ENCODE results near the gene TUBGCP5.
"Not testable (repeated sequence)": the region's sequence is repeated elsewhere in the genome, so short reads cannot be mapped to it uniquely, and the experiment has no call there.

TUBGCP5 gene

GRCh38 chr15:23039143-23039916, at the start of gene TUBGCP5:
Gene TUBGCP5, minus strand, starts transcription at chr15:23039569. Its CDS starts 26 bp downstream, at chr15:23039543.
- H3K4me3 ChIP-seq (ENCODE audit: low read depth, low read length), result peak within 1 kb of the TSS; percentile 71
- DNase-seq (ENCODE audit: low read depth), result peak; percentile 95

GRCh38 chr15:23083115-23083514, 43.7 kb upstream of the TUBGCP5 start:
- no peak for DNase-seq (ENCODE audit: low read depth)
- H3K4me3 ChIP-seq (ENCODE audit: low read depth, low read length), result no peak overlapping the region

GRCh38 chr15:23081996-23082737, 42.8 kb upstream of the TUBGCP5 start:
- not testable (repeated sequence) for H3K4me3 ChIP-seq (ENCODE audit: low read depth, low read length); DNase-seq (ENCODE audit: low read depth)

GRCh38 chr15:23081271-23081670, 41.9 kb upstream of the TUBGCP5 start:
- DNase-seq (ENCODE audit: low read depth), result no peak
- H3K4me3 ChIP-seq (ENCODE audit: low read depth, low read length), result no peak overlapping the region

GRCh38 chr15:23079766-23080165, 40.4 kb upstream of the TUBGCP5 start:
- H3K4me3 ChIP-seq (ENCODE audit: low read depth, low read length), result no peak overlapping the region
- DNase-seq (ENCODE audit: low read depth), result no peak

- H3K4me3 ChIP-seq (ENCODE audit: low read depth, low read length), result no peak overlapping the region
- no peak for DNase-seq (ENCODE audit: low read depth)
Observed at GRCh38 chr15:23075927-23076326, 36.6 kb upstream of the TUBGCP5 start.

- H3K4me3 ChIP-seq (ENCODE audit: low read depth, low read length), result no peak overlapping the region
- no peak for DNase-seq (ENCODE audit: low read depth)
Observed at GRCh38 chr15:23074684-23075083, 35.3 kb upstream of the TUBGCP5 start.

GRCh38 chr15:23073890-23074646, 34.7 kb upstream of the TUBGCP5 start:
- no peak overlapping the region for H3K4me3 ChIP-seq (ENCODE audit: low read depth, low read length)
- DNase-seq (ENCODE audit: low read depth), result no peak

GRCh38 chr15:23072633-23073032, 33.3 kb upstream of the TUBGCP5 start:
- no peak for DNase-seq (ENCODE audit: low read depth)
- no peak overlapping the region for H3K4me3 ChIP-seq (ENCODE audit: low read depth, low read length)

GRCh38 chr15:23069496-23070166, 30.3 kb upstream of the TUBGCP5 start:
- H3K4me3 ChIP-seq (ENCODE audit: low read depth, low read length), result no peak overlapping the region
- DNase-seq (ENCODE audit: low read depth), result no peak

- DNase-seq (ENCODE audit: low read depth), result no peak
- H3K4me3 ChIP-seq (ENCODE audit: low read depth, low read length), result no peak overlapping the region
Observed at GRCh38 chr15:23067416-23067815, 28.0 kb upstream of the TUBGCP5 start.

- no peak for DNase-seq (ENCODE audit: low read depth)
- H3K4me3 ChIP-seq (ENCODE audit: low read depth, low read length), result no peak overlapping the region
Observed at GRCh38 chr15:23065836-23066235, 26.5 kb upstream of the TUBGCP5 start.

- no peak for DNase-seq (ENCODE audit: low read depth)
- H3K4me3 ChIP-seq (ENCODE audit: low read depth, low read length), result no peak overlapping the region
Observed at GRCh38 chr15:23064156-23064555, 24.8 kb upstream of the TUBGCP5 start.

GRCh38 chr15:23057707-23058106, 18.3 kb upstream of the TUBGCP5 start:
- DNase-seq (ENCODE audit: low read depth), result no peak

GRCh38 chr15:23055316-23055715, 15.9 kb upstream of the TUBGCP5 start:
- H3K4me3 ChIP-seq (ENCODE audit: low read depth, low read length), result no peak overlapping the region

More at GRCh38 chr15:23057707-23058106, 18.3 kb upstream of the TUBGCP5 start:
- H3K4me3 ChIP-seq (ENCODE audit: low read depth, low read length), result no peak overlapping the region

GRCh38 chr15:23052522-23052921, 13.2 kb upstream of the TUBGCP5 start:
- DNase-seq (ENCODE audit: low read depth), result no peak
- no peak overlapping the region for H3K4me3 ChIP-seq (ENCODE audit: low read depth, low read length)

More at GRCh38 chr15:23055316-23055715, 15.9 kb upstream of the TUBGCP5 start:
- no peak for DNase-seq (ENCODE audit: low read depth)

- H3K4me3 ChIP-seq (ENCODE audit: low read depth, low read length), result no peak overlapping the region
- DNase-seq (ENCODE audit: low read depth), result no peak
Observed at GRCh38 chr15:23050708-23051107, 11.3 kb upstream of the TUBGCP5 start.

GRCh38 chr15:23049984-23050628, 10.7 kb upstream of the TUBGCP5 start:
- DNase-seq (ENCODE audit: low read depth), result no peak
- H3K4me3 ChIP-seq (ENCODE audit: low read depth, low read length), result no peak overlapping the region
